Lower lobe of right lung (tissue), 2 donors: ENCODE results near the gene POGZ. TPM values are rescaled to one million over a fixed set of nuclear protein-coding genes. Genes with fewer than 3 reads are reported as not detected.
A peak's percentile ranks its signal among the peaks of the same experiment; 100 is the strongest.

Experiments used
- ATAC-seq, 2 donors: fragments of 200-7000 bp; cut with Tn5 transposase; one replicate each; pipeline ENCODE4 v1.9.1; 2020 to 2022; ENCODE audit warnings: mild to moderate bottlenecking in 2 of 2, moderate library complexity in 2 of 2
- DNase-seq: peaks from one replicate; pipeline ENCODE4 v3.0.0-alpha.2; 2020
- H3K27ac ChIP-seq: fragments of 200-600 bp; one replicate; pipeline ENCODE4 v1.8.0; 2022
- H3K27me3 ChIP-seq: fragments of 200-600 bp; one replicate; pipeline ENCODE4 v1.8.0; 2022; ENCODE audit warnings: low read depth
- H3K36me3 ChIP-seq: fragments of 200-600 bp; one replicate; pipeline ENCODE4 v1.8.0; 2022; ENCODE audit warnings: mild to moderate bottlenecking
- H3K4me1 ChIP-seq: fragments of 200-600 bp; one replicate; pipeline ENCODE4 v1.8.0; 2022
- H3K4me3 ChIP-seq: fragments of 200-600 bp; one replicate; pipeline ENCODE4 v1.8.0; 2022; ENCODE audit warnings: mild to moderate bottlenecking
- H3K9me3 ChIP-seq: fragments of 200-600 bp; one replicate; pipeline ENCODE4 v1.8.0; 2022
- intact Hi-C: fragments of 100-400 bp; cut with DNase I; formaldehyde crosslinking; loops from one replicate; pipeline ENCODE4 v1.11.0; 2022
- total RNA-seq: library from RNA; stranded (reverse); fragmentation: NEBNext Ultra II Directional; extraction: Animal tissue kit (Norgen Biotek cat#: 25700); gene quantifications from one replicate; pipeline ENCODE4 v1.2.1, GENCODE V29; 2021
- TF ChIP-seq, protein P1 (sequence below): fragments of 200-600 bp; IDR thresholded peaks from one replicate; pipeline ENCODE4 v1.8.0; 2022; ENCODE audit warnings: antibody characterized with exemption, mild to moderate bottlenecking
- donor health status: DM: no; HTN: yes; CAD: no; lungs with severe emphysema.

The POGZ gene
- total RNA-seq, 1 donor from 2014 or later: 98.1 TPM

DNA sequence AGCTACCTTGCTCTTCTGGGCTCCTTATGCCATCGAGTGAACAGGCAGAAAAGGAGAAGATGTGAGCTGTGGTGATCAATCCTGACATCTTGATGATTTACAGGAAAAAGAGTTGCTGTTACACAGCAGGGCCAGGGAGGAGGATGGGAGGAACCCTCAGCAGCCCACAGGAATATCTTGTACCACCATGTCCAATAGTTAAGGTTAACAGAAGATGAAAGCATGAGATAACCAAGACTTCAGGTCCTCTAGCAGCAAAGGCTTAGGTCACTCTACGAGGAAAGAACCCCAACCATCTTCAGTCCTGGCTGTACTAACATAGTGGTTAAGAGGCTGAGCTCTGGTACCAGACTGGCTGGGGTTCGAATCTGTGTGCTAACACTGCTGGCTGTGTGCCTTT lies 74.7 kb downstream of the POGZ start:
- ATAC-seq (no peak), DNase-seq (no peak)
- H3K27me3 ChIP-seq: no peaks in the 10 kb centered on the region
- TF ChIP-seq, protein P1, sequence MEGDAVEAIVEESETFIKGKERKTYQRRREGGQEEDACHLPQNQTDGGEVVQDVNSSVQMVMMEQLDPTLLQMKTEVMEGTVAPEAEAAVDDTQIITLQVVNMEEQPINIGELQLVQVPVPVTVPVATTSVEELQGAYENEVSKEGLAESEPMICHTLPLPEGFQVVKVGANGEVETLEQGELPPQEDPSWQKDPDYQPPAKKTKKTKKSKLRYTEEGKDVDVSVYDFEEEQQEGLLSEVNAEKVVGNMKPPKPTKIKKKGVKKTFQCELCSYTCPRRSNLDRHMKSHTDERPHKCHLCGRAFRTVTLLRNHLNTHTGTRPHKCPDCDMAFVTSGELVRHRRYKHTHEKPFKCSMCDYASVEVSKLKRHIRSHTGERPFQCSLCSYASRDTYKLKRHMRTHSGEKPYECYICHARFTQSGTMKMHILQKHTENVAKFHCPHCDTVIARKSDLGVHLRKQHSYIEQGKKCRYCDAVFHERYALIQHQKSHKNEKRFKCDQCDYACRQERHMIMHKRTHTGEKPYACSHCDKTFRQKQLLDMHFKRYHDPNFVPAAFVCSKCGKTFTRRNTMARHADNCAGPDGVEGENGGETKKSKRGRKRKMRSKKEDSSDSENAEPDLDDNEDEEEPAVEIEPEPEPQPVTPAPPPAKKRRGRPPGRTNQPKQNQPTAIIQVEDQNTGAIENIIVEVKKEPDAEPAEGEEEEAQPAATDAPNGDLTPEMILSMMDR: no peak
- no peak overlapping the region for H3K4me3 ChIP-seq
- intact Hi-C loops: no loop called here
- no peak overlapping the region for H3K27ac ChIP-seq
- no peaks in the 10 kb centered on the region for H3K36me3 ChIP-seq
- H3K9me3 ChIP-seq: no peaks in the 10 kb centered on the region
- no peaks in the 10 kb centered on the region for H3K4me1 ChIP-seq

DNA sequence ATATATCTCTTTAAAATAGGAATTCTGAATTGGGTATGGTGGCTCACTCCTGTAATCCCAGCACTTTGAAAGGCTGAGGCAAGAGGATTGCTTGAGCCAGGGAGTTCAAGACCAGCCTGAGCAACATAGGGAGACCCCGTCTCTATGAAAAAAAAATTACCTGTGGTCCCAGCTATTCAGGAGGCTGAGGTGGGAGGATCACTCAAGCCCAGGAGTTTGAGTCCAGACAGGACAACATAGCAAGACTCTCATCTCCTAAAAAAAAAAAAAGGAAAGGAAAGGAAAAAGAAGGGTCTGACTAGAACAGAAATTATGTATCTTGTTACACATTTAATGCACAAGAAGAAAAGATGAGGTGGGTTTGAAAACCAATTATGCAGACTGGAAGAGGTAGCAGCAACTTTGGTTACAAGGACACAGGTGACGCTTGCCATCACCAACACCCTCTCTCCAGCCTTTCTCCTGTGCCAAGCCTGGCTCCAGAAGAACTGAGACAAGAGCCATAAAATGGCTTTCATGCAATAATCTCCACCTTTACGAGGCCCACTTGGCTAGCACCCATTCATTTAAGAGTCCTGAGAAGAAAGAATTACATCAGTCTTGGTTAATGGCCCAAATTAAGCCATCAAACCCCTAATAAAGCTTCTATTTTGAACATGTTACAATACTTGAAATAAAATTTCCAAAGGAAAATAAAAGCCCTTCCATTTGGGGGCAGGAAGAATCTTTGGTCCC lies 82.0 kb downstream of the POGZ start:
- Histone ChIP-seq H3K36me3 (no peaks in the 10 kb centered on the region), H3K27ac (no peak overlapping the region), H3K4me3 (no peak overlapping the region), H3K9me3 (no peaks in the 10 kb centered on the region), H3K27me3 (no peaks in the 10 kb centered on the region), H3K4me1 (peaks cover 7% of the 10 kb centered on the region)
- TF ChIP-seq, protein P1: no peak
- intact Hi-C loops: no loop called here
- ATAC-seq: no peak
- no peak for DNase-seq

DNA sequence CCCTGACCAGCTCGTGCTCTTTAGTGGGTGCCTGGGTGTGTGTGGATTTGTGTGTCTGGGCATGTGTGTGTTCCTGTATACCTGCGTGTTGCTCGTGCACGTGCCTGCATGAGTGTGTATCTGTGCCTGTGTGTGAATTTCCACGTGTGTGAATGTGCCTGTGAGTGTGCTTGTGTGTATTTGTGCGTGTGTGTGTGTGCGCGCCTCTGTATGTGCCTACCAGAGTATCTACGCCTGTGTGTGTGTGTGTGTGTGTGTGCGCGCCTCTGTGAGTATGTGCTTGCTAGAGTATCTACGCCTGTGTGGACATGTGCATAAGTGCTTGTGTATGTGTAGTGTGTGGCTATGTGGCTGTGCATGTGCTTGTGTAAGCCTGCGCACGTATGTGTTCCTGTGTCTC lies 86.1 kb downstream of the POGZ start:
- TF ChIP-seq, protein P1: no peak
- Histone ChIP-seq H3K9me3 (no peaks in the 10 kb centered on the region), H3K27me3 (no peaks in the 10 kb centered on the region), H3K4me3 (no peak overlapping the region), H3K36me3 (peaks cover 14% of the 10 kb centered on the region), H3K4me1 (peaks cover 45% of the 10 kb centered on the region), H3K27ac (no peak overlapping the region)
- no peak for ATAC-seq
- intact Hi-C loops: no loop called here
- DNase-seq: no peak

DNA sequence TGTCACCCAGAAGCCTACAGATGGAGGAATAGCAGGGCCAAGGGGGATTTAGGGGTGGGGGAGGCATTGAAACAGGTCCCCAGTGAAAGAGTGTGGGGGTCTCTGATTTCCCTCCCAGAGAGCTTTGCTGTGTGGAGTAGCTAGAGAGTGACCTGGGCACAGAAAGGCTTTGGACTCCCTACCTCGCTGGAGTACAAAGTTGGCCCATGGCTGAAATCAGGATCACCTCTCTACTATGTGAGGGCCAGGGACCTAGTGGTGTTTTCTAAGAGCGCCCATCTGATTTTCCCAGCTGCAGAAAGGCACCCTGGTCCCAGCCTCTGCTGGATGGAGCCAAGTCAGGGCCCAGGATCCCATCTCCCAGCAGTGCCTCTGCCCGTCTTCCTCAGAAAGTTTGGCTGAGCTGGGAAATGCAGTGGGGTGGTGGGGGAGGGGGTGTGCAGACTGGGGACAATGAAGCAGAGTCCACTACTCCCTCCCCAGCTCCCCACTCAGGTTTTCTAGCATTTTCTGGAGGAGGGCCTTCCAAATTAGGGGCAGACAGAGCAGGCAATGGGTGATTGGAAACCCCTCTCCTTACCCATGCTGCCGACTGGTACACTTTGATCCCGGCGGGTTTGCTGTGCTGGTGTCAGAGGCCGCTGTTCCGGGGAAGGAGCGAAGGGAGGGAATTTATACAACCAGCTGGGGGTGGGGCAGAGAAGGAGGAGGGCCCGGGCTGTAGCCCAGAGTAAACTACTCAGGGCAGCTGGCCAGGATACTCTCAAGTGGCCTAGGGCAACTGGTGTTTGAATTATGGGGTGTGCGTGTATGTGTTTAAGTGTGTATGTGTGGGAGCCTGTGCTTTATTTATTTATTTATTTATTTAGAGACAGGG lies 87.0 kb downstream of the POGZ start, which contains the start of gene SELENBP1:
Gene SELENBP1 (minus strand): TSS at position 648 of the 877 bp plus-strand sequence. CDS start 64 bp downstream, at position 584.
- peak; percentile 89 for DNase-seq
- peaks cover 49% of the 10 kb centered on the region for H3K4me1 ChIP-seq
- intact Hi-C loops: no loop called here
- no peaks in the 10 kb centered on the region for H3K27me3 ChIP-seq
- TF ChIP-seq, protein P1: no peak
- H3K36me3 ChIP-seq: peaks cover 23% of the 10 kb centered on the region
- ATAC-seq: peak; percentile 86 to 89
- peak within 1 kb of the TSS; percentile 70 for H3K4me3 ChIP-seq
- peak within 1 kb of the TSS; percentile 77 for H3K27ac ChIP-seq
- no peaks in the 10 kb centered on the region for H3K9me3 ChIP-seq

DNA sequence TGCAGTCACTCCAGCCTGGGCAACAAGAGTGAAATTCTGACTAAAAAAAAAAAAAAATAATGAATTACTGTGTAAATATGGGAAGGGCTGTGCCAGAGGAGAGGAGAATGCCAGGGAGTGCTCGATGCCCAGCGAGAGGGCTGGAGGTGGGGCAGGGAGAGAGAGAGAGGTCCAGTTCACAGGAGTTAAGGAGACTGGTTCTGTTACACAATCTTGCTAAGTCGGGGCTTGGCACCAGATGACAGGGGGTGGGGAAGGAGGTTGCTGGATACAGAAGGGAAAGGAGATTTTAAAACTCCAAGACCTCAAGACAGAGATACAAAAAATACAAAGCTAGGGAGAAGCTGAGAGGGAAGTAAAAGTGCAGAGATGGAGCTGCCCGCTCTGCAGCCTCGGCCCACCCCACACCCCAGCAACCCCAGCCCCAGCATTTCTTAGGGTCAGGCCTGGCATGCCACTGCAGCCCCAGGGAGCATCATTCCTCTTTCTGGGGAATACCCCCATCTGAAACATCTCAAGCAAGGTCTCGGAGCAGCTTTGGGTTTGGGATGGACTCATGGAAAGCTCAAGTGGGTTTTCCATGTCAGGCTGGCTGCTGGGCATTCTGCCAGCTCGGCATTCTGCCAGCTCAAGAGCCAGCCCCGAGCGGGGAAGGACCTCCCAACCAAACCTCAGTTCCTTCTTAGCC lies 87.8 kb downstream of the POGZ start:
- DNase-seq: peak; percentile 87
- H3K27me3 ChIP-seq: no peaks in the 10 kb centered on the region
- peaks cover 31% of the 10 kb centered on the region for H3K36me3 ChIP-seq
- TF ChIP-seq, protein P1: no peak
- H3K4me3 ChIP-seq: peak overlapping the region; percentile 70
- no peaks in the 10 kb centered on the region for H3K9me3 ChIP-seq
- H3K27ac ChIP-seq: peak overlapping the region; percentile 77
- peaks cover 49% of the 10 kb centered on the region for H3K4me1 ChIP-seq
- intact Hi-C loops: no loop called here
- ATAC-seq: peak; percentile 90 to 92
